GM10266 (cell line): ENCODE measurements around the gene GLMN.
"Not testable (repeated sequence)": the region's sequence is repeated elsewhere in the genome, so short reads cannot be mapped to it uniquely, and the experiment has no call there.

Experiments
- DNase-seq: peaks from one replicate; pipeline ENCODE4 v3.0.0; 2012; ENCODE audit errors: extremely low spot score
- CTCF ChIP-seq: IDR thresholded peaks from 2 replicates; pipeline ENCODE4 v1.5.1; 2012; ENCODE audit warnings: mild to moderate bottlenecking, low read depth; ENCODE audit not compliant: control insufficient read depth, insufficient read depth; ENCODE audit errors: missing control alignments

GLMN gene

GRCh38 chr1:92262516-92262915 lies 36.3 kb downstream of the GLMN start:
- no peak for TF ChIP-seq CTCF
- no peak for DNase-seq

DNA sequence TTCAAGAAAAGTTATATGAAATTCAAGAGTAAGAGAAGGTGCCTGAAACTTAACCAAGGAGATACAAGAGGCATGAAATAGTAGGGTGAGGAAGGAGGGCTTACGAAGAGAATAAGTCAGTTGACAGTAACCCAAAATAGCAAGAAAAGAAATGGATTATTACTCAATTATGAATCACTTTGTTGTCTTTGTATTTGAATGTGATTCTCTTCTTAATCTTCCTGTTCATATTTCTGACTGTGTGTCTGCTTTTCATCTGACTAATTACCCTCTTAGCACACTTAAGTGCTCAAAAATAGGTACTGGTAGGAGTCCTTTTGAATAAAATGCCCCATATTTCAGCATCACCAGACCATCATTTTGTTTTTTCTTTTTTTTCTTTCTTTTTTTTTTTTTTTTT lies 39.4 kb downstream of the GLMN start:
- DNase-seq = no peak
- no peak for TF ChIP-seq CTCF

DNA sequence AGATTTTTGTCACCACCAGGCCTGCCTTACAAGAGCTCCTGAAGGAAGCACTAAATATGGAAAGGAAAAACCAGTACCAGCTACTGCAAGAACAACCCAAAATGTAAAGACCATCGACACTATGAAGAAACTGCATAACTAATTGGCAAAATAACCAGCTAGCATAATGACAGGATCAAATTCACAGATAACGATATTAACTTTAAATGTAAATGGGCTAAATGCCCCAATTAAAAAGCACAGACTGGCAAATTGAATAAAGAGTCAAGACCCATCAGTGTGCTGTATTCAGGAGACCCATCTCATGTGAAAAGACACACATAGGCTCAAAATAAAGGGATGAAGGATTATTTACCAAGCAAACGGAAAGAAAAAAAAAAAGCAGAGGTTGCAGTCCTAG lies 44.1 kb downstream of the GLMN start:
- not testable (repeated sequence) for DNase-seq

DNA sequence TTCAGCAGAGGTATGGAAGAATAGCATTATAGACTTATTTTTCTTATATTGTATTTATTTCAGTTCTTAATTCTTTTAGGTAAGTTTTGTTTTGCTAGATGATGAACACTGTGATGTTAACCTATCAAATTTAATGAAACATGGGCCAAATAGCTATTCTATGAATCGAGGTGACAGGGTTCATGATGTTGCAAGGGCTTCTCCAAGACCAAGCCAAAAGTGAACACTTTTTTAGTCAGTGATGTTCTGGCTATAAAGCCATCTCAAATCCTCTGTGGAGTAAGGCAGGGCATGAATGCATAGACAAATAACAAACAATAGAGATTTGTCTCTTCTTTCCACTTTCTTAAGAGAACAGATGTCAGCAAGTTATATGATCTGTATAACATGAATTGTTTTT lies 54.4 kb downstream of the GLMN start:
- no peak for TF ChIP-seq CTCF
- no peak for DNase-seq

- TF ChIP-seq CTCF = no peak
- no peak for DNase-seq
Measured at GRCh38 chr1:92240034-92240433, 58.8 kb downstream of the GLMN start.

DNA sequence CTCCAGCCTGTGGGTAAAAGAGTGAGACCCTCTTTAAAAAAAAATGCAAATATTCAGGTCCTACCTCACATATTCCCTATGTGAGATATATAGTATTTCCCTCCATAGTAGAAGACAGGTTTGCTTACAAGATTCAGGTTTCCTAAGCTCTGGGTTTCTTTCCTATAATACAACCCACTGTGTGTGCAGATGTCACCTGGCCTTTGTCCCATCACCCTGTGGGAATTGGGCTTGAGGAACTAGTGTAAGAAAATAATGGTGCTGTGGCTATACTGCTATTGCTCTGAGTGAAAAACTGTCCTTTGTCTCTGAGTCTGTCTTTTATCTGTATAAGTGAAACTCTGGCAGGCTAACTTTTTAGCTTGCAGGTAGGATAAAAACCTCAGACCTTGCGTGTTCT lies 68.1 kb downstream of the GLMN start:
- no peak for TF ChIP-seq CTCF
- no peak for DNase-seq

- no peak for TF ChIP-seq CTCF
Measured at GRCh38 chr1:92228401-92228800, 70.4 kb downstream of the GLMN start.

DNA sequence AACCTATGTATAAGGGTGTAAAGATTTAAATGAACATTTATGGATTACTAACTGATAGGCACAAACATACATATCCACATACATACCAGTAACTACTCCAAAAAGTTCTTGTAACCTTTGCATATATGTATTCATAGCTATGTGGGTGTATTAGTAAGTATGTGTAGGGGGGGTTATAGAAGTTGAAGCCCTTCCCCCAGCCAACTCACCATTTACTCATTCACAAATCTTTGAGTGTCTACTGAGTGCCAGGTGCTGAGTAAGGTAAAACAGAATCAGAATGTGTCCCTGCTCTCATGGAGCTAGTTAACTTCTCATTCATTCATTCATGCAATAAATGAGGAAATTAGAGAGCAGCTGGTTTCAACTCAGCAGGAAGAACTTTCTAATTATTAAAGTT lies 79.8 kb downstream of the GLMN start:
- no peak for TF ChIP-seq CTCF

More at GRCh38 chr1:92228401-92228800, 70.4 kb downstream of the GLMN start:
- DNase-seq = no peak

More for the DNA sequence above, 79.8 kb downstream of the GLMN start:
- DNase-seq = no peak
